CD4-positive, alpha-beta T cell (primary cell): Measurements from ENCODE around the gene TBRG4. TPM values are rescaled to one million over a fixed set of nuclear protein-coding genes. Genes with fewer than 3 reads are reported as not detected.

ENCODE experiments used
- ATAC-seq: fragments of 200-7000 bp; cut with Tn5 transposase; one replicate; pipeline ENCODE4 v1.10.0; 2022; ENCODE audit warnings: mild to moderate bottlenecking; ENCODE audit not compliant: poor library complexity
- CTCF ChIA-PET: fragments of 350-600 bp; sonication (Branson Sonifier 250); formaldehyde crosslinking; loops from one replicate; lab custom pipeline; 2021; ENCODE audit warnings: antibody characterized with exemption, inconsistent platforms; lab: Charles Lee
- POLR2A ChIA-PET: fragments of 350-600 bp; sonication (Branson Sonifier 250); formaldehyde crosslinking; loops from one replicate; lab custom pipeline; 2021; ENCODE audit warnings: antibody characterized with exemption, inconsistent platforms; lab: Charles Lee
- DNase-seq, 14 experiments: peaks; one replicate each; pipeline ENCODE4 v3.0.0-alpha.2; 2013 to 2020; ENCODE audit warnings: mixed read lengths in 2 of 14
- H3K27ac ChIP-seq, 2 donors: one replicate each; pipeline versions ENCODE4 v1.5.1 to v1.7.0; 2013; ENCODE audit warnings: low read length in 2 of 2, low read depth in 1 of 2, mild to moderate bottlenecking in 1 of 2
- H3K27me3 ChIP-seq, 2 experiments: 1 replicate in 1 of 2; 2 replicates in 1 of 2; pipeline versions ENCODE4 v1.6.1 to v1.7.0; 2013; ENCODE audit warnings: low read length in 2 of 2, control low read depth in 1 of 2, mild to moderate bottlenecking in 1 of 2, moderate library complexity in 1 of 2; ENCODE audit not compliant: insufficient read depth in 2 of 2, control insufficient read depth in 1 of 2
- H3K36me3 ChIP-seq: one replicate; pipeline ENCODE4 v1.6.1; 2013; ENCODE audit warnings: low read length, control low read depth; ENCODE audit not compliant: insufficient read depth
- H3K4me1 ChIP-seq: one replicate; pipeline ENCODE4 v1.6.1; 2013; ENCODE audit warnings: low read length, control low read depth; ENCODE audit not compliant: insufficient read depth
- H3K4me3 ChIP-seq: one replicate; pipeline ENCODE4 v1.5.1; 2013; ENCODE audit warnings: mild to moderate bottlenecking, low read length, moderate library complexity
- H3K9me3 ChIP-seq, 2 experiments: 1 replicate in 1 of 2; 2 replicates in 1 of 2; pipeline versions ENCODE4 v1.6.1 to v1.7.0; 2013; ENCODE audit warnings: low read length in 2 of 2, mild to moderate bottlenecking in 2 of 2, control low read depth in 1 of 2, moderate library complexity in 1 of 2; ENCODE audit not compliant: control insufficient read depth in 1 of 2, insufficient read depth in 1 of 2
- H3K27ac Mint-ChIP-seq: one replicate; pipeline ENCODE4 v1.8.0; 2020; ENCODE audit warnings: mixed read lengths
- H3K27me3 Mint-ChIP-seq: one replicate; pipeline ENCODE4 v1.8.0; 2021; ENCODE audit warnings: mixed read lengths
- H3K36me3 Mint-ChIP-seq: one replicate; pipeline ENCODE4 v1.8.0; 2021; ENCODE audit warnings: low read depth, mixed read lengths
- H3K4me1 Mint-ChIP-seq: one replicate; pipeline ENCODE4 v1.8.0; 2021; ENCODE audit warnings: low read depth, mixed read lengths
- H3K4me3 Mint-ChIP-seq: one replicate; pipeline ENCODE4 v1.8.0; 2020; ENCODE audit warnings: mild to moderate bottlenecking, mixed read lengths
- H3K9me3 Mint-ChIP-seq: one replicate; pipeline ENCODE4 v1.8.0; 2020; ENCODE audit warnings: mixed read lengths
- CTCF ChIP-seq: fragments of 200-600 bp; IDR thresholded peaks from one replicate; pipeline ENCODE4 v1.8.0; 2022; ENCODE audit warnings: antibody characterized with exemption, mild to moderate bottlenecking
- intact Hi-C, 2 experiments: fragments of 100-400 bp; cut with DNase I in 1 of 2; cut with micrococcal nuclease in 1 of 2; formaldehyde crosslinking; loops; one replicate each; pipeline versions ENCODE4 v1.15.1 to v1.9.0; 2023 to 2025; cut with DNase I, micrococcal nuclease
- total RNA-seq, 174 experiments: library from RNA in 2 of 174; stranded (reverse) in 2 of 174; gene quantifications; one replicate each; pipeline ENCODE4 v1.2.3 and lab custom pipeline; 2021 to 2026

The TBRG4 gene
- total RNA-seq, 2 experiments from 2014 or later, result 104 to 105 TPM

GRCh38 chr7:45145881-45146280 is 34.4 kb upstream of the TBRG4 start:
- no peaks in the 10 kb centered on the region for H3K36me3 Mint-ChIP-seq

GRCh38 chr7:45143616-45144015 is 32.1 kb upstream of the TBRG4 start:
- ATAC-seq (no peak), DNase-seq (no peak)
- Mint-ChIP-seq H3K27me3 (peaks cover 17% of the 10 kb centered on the region), H3K4me1 (no peaks in the 10 kb centered on the region), H3K4me3 (no peak overlapping the region), H3K27ac (no peak overlapping the region), H3K9me3 (no peaks in the 10 kb centered on the region), H3K36me3 (no peaks in the 10 kb centered on the region)
- Histone ChIP-seq H3K27ac (no peak overlapping the region), H3K27me3 (peaks cover 0 to 5% of the 10 kb centered on the region in 2 experiments), H3K9me3 (peaks cover 0 to 4% of the 10 kb centered on the region in 2 experiments), H3K4me3 (no peak overlapping the region), H3K36me3 (no peaks in the 10 kb centered on the region), H3K4me1 (peaks cover 2% of the 10 kb centered on the region)
- intact Hi-C loops, result no loop called here
- ChIA-PET POLR2A (no interaction called here), CTCF (no interaction called here)
- no peak for TF ChIP-seq CTCF

More at GRCh38 chr7:45145881-45146280, 34.4 kb upstream of the TBRG4 start:
- Mint-ChIP-seq H3K4me3 (no peak overlapping the region), H3K27ac (no peak overlapping the region), H3K27me3 (peaks cover 18% of the 10 kb centered on the region), H3K4me1 (no peaks in the 10 kb centered on the region), H3K9me3 (no peaks in the 10 kb centered on the region)
- H3K4me3 ChIP-seq, result no peak overlapping the region
- DNase-seq, result no peak
- peaks cover 0 to 5% of the 10 kb centered on the region in 2 experiments for H3K27me3 ChIP-seq
- no peaks in the 10 kb centered on the region for H3K4me1 ChIP-seq
- TF ChIP-seq CTCF, result no peak
- intact Hi-C loops, result no loop called here
- CTCF ChIA-PET, result no interaction called here
- no peak for ATAC-seq
- H3K9me3 ChIP-seq, result peaks cover 0 to 4% of the 10 kb centered on the region in 2 experiments
- POLR2A ChIA-PET, result no interaction called here
- no peaks in the 10 kb centered on the region for H3K36me3 ChIP-seq
- no peak overlapping the region for H3K27ac ChIP-seq

- Mint-ChIP-seq H3K4me3 (no peak overlapping the region), H3K27ac (no peak overlapping the region), H3K27me3 (peaks cover 11% of the 10 kb centered on the region), H3K36me3 (no peaks in the 10 kb centered on the region), H3K4me1 (peaks cover 4% of the 10 kb centered on the region), H3K9me3 (no peaks in the 10 kb centered on the region)
- H3K36me3 ChIP-seq, result no peaks in the 10 kb centered on the region
- H3K4me1 ChIP-seq, result peaks cover 7% of the 10 kb centered on the region
- ATAC-seq (no peak), DNase-seq (no peak)
- no peak for TF ChIP-seq CTCF
- H3K27ac ChIP-seq, result no peak overlapping the region
- ChIA-PET CTCF (no interaction called here), POLR2A (no interaction called here)
- no peaks in the 10 kb centered on the region for H3K27me3 ChIP-seq
- no peaks in the 10 kb centered on the region for H3K9me3 ChIP-seq
- H3K4me3 ChIP-seq, result no peak overlapping the region
- intact Hi-C loops, result no loop called here
Observed at GRCh38 chr7:45140827-45141226, 29.3 kb upstream of the TBRG4 start.
